GM19099 (cell line): ENCODE results near the gene CORIN.

ENCODE experiments used
- POLR2A ChIP-seq: IDR thresholded peaks from 3 replicates; pipeline ENCODE4 v1.6.1; 2011; ENCODE audit warnings: low read depth; ENCODE audit not compliant: insufficient read length; ENCODE audit errors: extremely low read depth

CORIN gene

GRCh38 chr4:47791965-47792364 lies 45.9 kb downstream of the CORIN start:
- TF ChIP-seq POLR2A: no peak

GRCh38 chr4:47790105-47790504 lies 47.8 kb downstream of the CORIN start:
- TF ChIP-seq POLR2A: no peak

GRCh38 chr4:47788126-47788525 lies 49.7 kb downstream of the CORIN start:
- no peak for TF ChIP-seq POLR2A

- no peak for TF ChIP-seq POLR2A
Observed at GRCh38 chr4:47786958-47787370, 50.9 kb downstream of the CORIN start.

- no peak for TF ChIP-seq POLR2A
Observed at GRCh38 chr4:47785153-47785552, 52.7 kb downstream of the CORIN start.

GRCh38 chr4:47784222-47784621 lies 53.6 kb downstream of the CORIN start:
- no peak for TF ChIP-seq POLR2A

- no peak for TF ChIP-seq POLR2A
Observed at GRCh38 chr4:47776353-47776752, 61.5 kb downstream of the CORIN start.

GRCh38 chr4:47774079-47774478 lies 63.8 kb downstream of the CORIN start:
- TF ChIP-seq POLR2A: no peak

- no peak for TF ChIP-seq POLR2A
Observed at GRCh38 chr4:47771020-47771419, 66.8 kb downstream of the CORIN start.

GRCh38 chr4:47763279-47763678 lies 74.6 kb downstream of the CORIN start:
- no peak for TF ChIP-seq POLR2A

- no peak for TF ChIP-seq POLR2A
Observed at GRCh38 chr4:47762376-47763266, 75.2 kb downstream of the CORIN start.

- no peak for TF ChIP-seq POLR2A
Observed at GRCh38 chr4:47752214-47752613, 85.7 kb downstream of the CORIN start.

GRCh38 chr4:47750788-47751187 lies 87.1 kb downstream of the CORIN start:
- TF ChIP-seq POLR2A: no peak

GRCh38 chr4:47749858-47750257 lies 88.0 kb downstream of the CORIN start:
- no peak for TF ChIP-seq POLR2A

- TF ChIP-seq POLR2A: no peak
Observed at GRCh38 chr4:47749060-47749459, 88.8 kb downstream of the CORIN start.

- TF ChIP-seq POLR2A: no peak
Observed at GRCh38 chr4:47747846-47748494, 89.9 kb downstream of the CORIN start.
